Stomach (tissue), 9 donors: Measurements from ENCODE around the gene FBXL4. TPM values are rescaled to one million over a fixed set of nuclear protein-coding genes. Genes with fewer than 3 reads are reported as not detected.

ENCODE experiments used
- DNase-seq, 2 donors: peaks; one replicate each; pipeline versions ENCODE4 v3.0.0 to v3.0.0-alpha.2; 2013 to 2019
- H3K27ac ChIP-seq, 5 donors: fragments of 200-600 bp in 4 of 5; sonication (generic) in 4 of 5; one replicate each; pipeline ENCODE4 v1.5.1; 2013 to 2019; ENCODE audit warnings: mild to moderate bottlenecking in 1 of 5, moderate library complexity in 1 of 5
- H3K27me3 ChIP-seq, 3 donors: fragments of 200-600 bp; sonication (generic); one replicate each; pipeline ENCODE4 v1.5.1; 2017 to 2019; ENCODE audit warnings: mixed run types in 1 of 3
- H3K36me3 ChIP-seq, 4 donors: fragments of 200-600 bp; sonication (generic); 1 replicate in 3 of 4; 2 replicates in 1 of 4; pipeline ENCODE4 v1.5.1; 2016 to 2019
- H3K4me1 ChIP-seq, 4 donors: fragments of 200-600 bp; sonication (generic); one replicate each; pipeline ENCODE4 v1.5.1; 2016 to 2019
- H3K4me3 ChIP-seq, 4 donors: fragments of 200-600 bp; sonication (generic) in 3 of 4; one replicate each; pipeline ENCODE4 v1.5.1; 2016 to 2019; ENCODE audit warnings: mild to moderate bottlenecking in 1 of 4
- H3K9me3 ChIP-seq, 4 donors: fragments of 200-600 bp; sonication (generic); one replicate each; pipeline ENCODE4 v1.5.1; 2016 to 2019
- CTCF ChIP-seq, 7 experiments: fragments of 450-650 bp in 4 of 7; fragments of 200-600 bp in 3 of 7; sonication (generic) in 3 of 7; IDR thresholded peaks; one replicate each; pipeline ENCODE4 v1.5.1; 2016 to 2019; ENCODE audit warnings: antibody characterized with exemption in 7 of 7, control low read depth in 2 of 7, mild to moderate bottlenecking in 1 of 7
- EP300 ChIP-seq: sonication (generic); formaldehyde crosslinking; IDR thresholded peaks from one replicate; pipeline ENCODE4 v1.6.1; 2017; ENCODE audit warnings: antibody characterized with exemption
- POLR2A ChIP-seq, 4 donors: fragments of 450-650 bp; IDR thresholded peaks; one replicate each; pipeline ENCODE4 v1.6.1; 2016; ENCODE audit warnings: antibody characterized with exemption in 4 of 4, control low read depth in 2 of 4, mild to moderate bottlenecking in 1 of 4, moderate library complexity in 1 of 4
- POLR2AphosphoS5 ChIP-seq, 3 donors: sonication (generic); formaldehyde crosslinking; IDR thresholded peaks; one replicate each; pipeline ENCODE4 v1.6.1; 2016; ENCODE audit warnings: antibody characterized with exemption in 3 of 3
- WGBS, 5 donors: extraction: QIAGEN DNeasy Blood & Tissue Kit in 3 of 5; methylation state at CpG; one replicate each; pipeline versions ENCODE4 v1.1.5 to v1.1.7; 2013 to 2018; 5-methylcytosine and 5-hydroxymethylcytosine counted together
- intact Hi-C: fragments of 100-400 bp; cut with DNase I; formaldehyde crosslinking; loops from one replicate; pipeline ENCODE4 v1.15.1; 2023; ENCODE audit warnings: low total_unique reads
- polyA plus RNA-seq, 3 donors: library from polyadenylated mRNA; stranded (reverse); fragments of 200-250 nt; gene quantifications; one replicate each; pipeline ENCODE4 v1.2.3, GENCODE V29; 2013
- total RNA-seq, 5 donors: library from RNA; depleted of rRNA; stranded (reverse); fragments of >200 nt; gene quantifications; one replicate each; pipeline versions ENCODE4 v1.1.0 to v1.2.3, GENCODE V29; 2014 to 2016
- donor health status: healthy with polysubstance abuse.
- donor health status: Bipolar disorder and iron deficiency.
- donor health status: healthy.

Gene FBXL4
- total and polyA plus RNA-seq, 8 donors: 2.6 to 37.1 (median 7.6) TPM

- H3K36me3 ChIP-seq: no peaks in the 10 kb centered on the region
- peaks cover 18 to 44% (median 31%) of the 10 kb centered on the region in 4 donors for H3K4me1 ChIP-seq
- peaks cover 34 to 100% (median 97%) of the 10 kb centered on the region in 3 donors for H3K27me3 ChIP-seq
- DNase-seq: no peak
- H3K4me3 ChIP-seq: no peak overlapping the region
- no peaks in the 10 kb centered on the region for H3K9me3 ChIP-seq
- WGBS, 5 donors: 11 to 14% (median 12%) methylated on average over 26 to 44 of the region's 44 CpGs
- no peak overlapping the region for H3K27ac ChIP-seq
- intact Hi-C loops: loop anchor here (10.0 kb wide), 1 partner anchor 1348 kb away; no protein-coding TSS in a partner anchor
- TF ChIP-seq POLR2AphosphoS5 (IDR thresholded peaks at IDR 0.05): no peak
- TF ChIP-seq CTCF (IDR thresholded peaks at IDR 0.05): no peak
- TF ChIP-seq EP300: no peak
- no peak for TF ChIP-seq POLR2A (IDR thresholded peaks at IDR 0.05)
Observed at GRCh38 chr6:98842342-98843180, 105.2 kb downstream of the FBXL4 start.

DNA sequence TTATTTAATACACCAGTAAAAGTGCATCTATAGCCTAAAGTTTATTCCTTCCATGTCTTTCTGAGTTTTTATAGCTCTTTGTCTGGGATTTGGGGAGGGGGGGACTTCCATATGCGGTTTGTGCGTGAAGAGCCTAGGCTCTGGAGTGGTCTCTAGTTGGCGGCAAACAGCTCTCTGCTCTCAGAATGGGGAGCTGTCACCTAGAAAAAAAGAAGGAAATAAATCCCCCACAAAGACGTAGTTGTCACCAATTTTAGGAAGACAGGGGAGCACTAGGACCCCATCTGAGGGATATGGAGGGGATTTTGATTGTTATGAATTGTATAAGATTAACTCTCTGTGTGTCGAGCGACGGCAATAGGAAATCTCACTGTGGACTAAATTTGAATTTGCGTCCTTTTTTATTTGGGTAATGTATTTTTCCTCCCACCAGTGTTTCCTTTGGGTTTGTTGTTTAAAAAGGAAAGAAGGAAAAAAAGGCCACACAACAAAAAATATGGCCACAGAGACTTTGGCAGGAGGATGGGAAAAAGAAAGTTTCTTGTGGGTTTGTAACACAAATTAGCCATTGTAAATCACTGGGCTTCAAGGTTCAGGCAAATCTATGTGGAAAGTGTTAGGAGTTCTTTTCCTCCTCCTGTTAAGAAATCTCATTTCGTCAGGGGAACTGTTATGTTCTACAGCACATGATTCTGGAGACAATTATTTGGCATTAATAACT, 106.0 kb downstream of the FBXL4 start:
- intact Hi-C loops: loop anchor here (10.0 kb wide), 1 partner anchor 1347 kb away; no protein-coding TSS in a partner anchor
- 15 to 27% (median 20%) methylated on average over 9 of the region's 9 CpGs for WGBS, 5 donors
- H3K4me3 ChIP-seq: no peak overlapping the region

GRCh38 chr6:98840996-98841513, 106.7 kb downstream of the FBXL4 start:
- no peaks in the 10 kb centered on the region for H3K9me3 ChIP-seq
- peaks cover 18 to 47% (median 31%) of the 10 kb centered on the region in 4 donors for H3K4me1 ChIP-seq
- TF ChIP-seq CTCF (IDR thresholded peaks at IDR 0.05): no peak
- TF ChIP-seq EP300: no peak
- no peak for TF ChIP-seq POLR2A (IDR thresholded peaks at IDR 0.05)
- TF ChIP-seq POLR2AphosphoS5 (IDR thresholded peaks at IDR 0.05): no peak
- peaks cover 35 to 100% (median 99%) of the 10 kb centered on the region in 3 donors for H3K27me3 ChIP-seq
- H3K36me3 ChIP-seq: no peaks in the 10 kb centered on the region
- H3K4me3 ChIP-seq: no peak overlapping the region
- H3K27ac ChIP-seq: no peak overlapping the region
- no peak for DNase-seq
- intact Hi-C loops: loop anchor here (10.0 kb wide), 1 partner anchor 1346 kb away; no protein-coding TSS in a partner anchor

More for the DNA sequence above, 106.0 kb downstream of the FBXL4 start:
- no peak for DNase-seq
- no peak overlapping the region for H3K27ac ChIP-seq
- H3K4me1 ChIP-seq: peaks cover 17 to 40% (median 29%) of the 10 kb centered on the region in 4 donors
- H3K27me3 ChIP-seq: peaks cover 34 to 100% (median 99%) of the 10 kb centered on the region in 3 donors
- no peaks in the 10 kb centered on the region for H3K9me3 ChIP-seq
- no peaks in the 10 kb centered on the region for H3K36me3 ChIP-seq
- TF ChIP-seq POLR2AphosphoS5 (IDR thresholded peaks at IDR 0.05) (no peak), CTCF (IDR thresholded peaks at IDR 0.05) (no peak), POLR2A (IDR thresholded peaks at IDR 0.05) (no peak), EP300 (no peak)

- H3K27ac ChIP-seq: no peak overlapping the region
- H3K36me3 ChIP-seq: no peaks in the 10 kb centered on the region
- DNase-seq: no peak
- TF ChIP-seq POLR2A (IDR thresholded peaks at IDR 0.05) (no peak), EP300 (no peak), CTCF (IDR thresholded peaks at IDR 0.05) (no peak), POLR2AphosphoS5 (IDR thresholded peaks at IDR 0.05) (no peak)
- H3K4me3 ChIP-seq: no peak overlapping the region
- intact Hi-C loops: loop anchor here (10.0 kb wide), 1 partner anchor 1346 kb away; no protein-coding TSS in a partner anchor
- H3K4me1 ChIP-seq: peaks cover 22 to 48% (median 33%) of the 10 kb centered on the region in 4 donors
- no peaks in the 10 kb centered on the region for H3K9me3 ChIP-seq
- 38 to 61% (median 53%) methylated on average over 6 of the region's 6 CpGs for WGBS, 5 donors
- peaks cover 41 to 100% (median 99%) of the 10 kb centered on the region in 3 donors for H3K27me3 ChIP-seq
Observed at GRCh38 chr6:98840385-98840784, 107.4 kb downstream of the FBXL4 start.
